ENCODE data around the gene WNT4. TPM values are rescaled to one million over a fixed set of nuclear protein-coding genes. Genes with fewer than 3 reads are reported as not detected.

The WNT4 gene
- total RNA-seq, 4 donors from 2014 or later = 1.4 to 5.0 (median 2.5) TPM

DNA sequence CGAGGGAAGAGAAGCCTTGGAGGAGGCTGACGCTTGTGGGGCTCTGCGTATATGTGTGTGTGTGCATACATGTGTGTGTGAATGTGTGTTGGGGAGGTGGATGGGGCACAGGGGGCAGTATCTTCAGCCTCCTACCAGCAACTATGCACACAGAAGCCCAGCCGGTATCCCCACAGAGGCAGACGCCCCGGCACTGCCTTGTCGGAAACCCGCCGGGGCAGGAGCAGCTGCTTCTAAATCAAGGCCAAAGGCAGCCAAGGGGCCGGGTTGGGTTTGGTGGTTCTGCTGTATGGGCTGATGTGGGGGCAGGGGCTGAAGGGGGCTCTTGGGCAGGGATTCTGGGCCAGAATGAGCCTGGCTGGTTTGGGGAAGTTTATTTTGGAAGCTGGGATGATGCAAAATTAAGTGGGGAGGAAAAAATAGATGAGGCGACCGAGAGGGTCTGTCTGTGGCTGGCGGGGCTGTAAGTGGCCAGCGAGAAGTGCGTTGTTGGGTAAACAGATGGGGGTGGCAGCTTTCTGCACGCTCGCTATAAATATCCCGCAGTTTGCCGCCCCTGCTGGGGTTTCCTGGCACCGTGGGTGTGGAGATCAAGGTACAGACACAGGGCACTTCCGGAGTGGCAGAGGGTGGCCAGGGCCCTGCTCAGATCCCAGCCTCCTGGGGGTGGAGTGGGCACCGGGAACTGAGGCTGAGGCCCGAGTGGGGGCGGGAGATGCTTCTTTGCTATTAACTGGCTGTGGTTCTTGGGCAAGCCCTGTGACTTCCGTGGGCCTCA is 11.0 kb upstream of the WNT4 start:
- no peak for TF ChIP-seq POLR2A (IDR thresholded peaks at IDR 0.05)
- TF ChIP-seq, protein P1, sequence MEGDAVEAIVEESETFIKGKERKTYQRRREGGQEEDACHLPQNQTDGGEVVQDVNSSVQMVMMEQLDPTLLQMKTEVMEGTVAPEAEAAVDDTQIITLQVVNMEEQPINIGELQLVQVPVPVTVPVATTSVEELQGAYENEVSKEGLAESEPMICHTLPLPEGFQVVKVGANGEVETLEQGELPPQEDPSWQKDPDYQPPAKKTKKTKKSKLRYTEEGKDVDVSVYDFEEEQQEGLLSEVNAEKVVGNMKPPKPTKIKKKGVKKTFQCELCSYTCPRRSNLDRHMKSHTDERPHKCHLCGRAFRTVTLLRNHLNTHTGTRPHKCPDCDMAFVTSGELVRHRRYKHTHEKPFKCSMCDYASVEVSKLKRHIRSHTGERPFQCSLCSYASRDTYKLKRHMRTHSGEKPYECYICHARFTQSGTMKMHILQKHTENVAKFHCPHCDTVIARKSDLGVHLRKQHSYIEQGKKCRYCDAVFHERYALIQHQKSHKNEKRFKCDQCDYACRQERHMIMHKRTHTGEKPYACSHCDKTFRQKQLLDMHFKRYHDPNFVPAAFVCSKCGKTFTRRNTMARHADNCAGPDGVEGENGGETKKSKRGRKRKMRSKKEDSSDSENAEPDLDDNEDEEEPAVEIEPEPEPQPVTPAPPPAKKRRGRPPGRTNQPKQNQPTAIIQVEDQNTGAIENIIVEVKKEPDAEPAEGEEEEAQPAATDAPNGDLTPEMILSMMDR (IDR thresholded peaks at IDR 0.05) = no peak
- H3K36me3 ChIP-seq = no peaks in the 10 kb centered on the region
- no peaks in the 10 kb centered on the region for H3K27me3 ChIP-seq
- H3K27ac ChIP-seq = no peak overlapping the region
- DNase-seq = no peak
- H3K4me3 ChIP-seq = no peak overlapping the region
- H3K4me1 ChIP-seq = no peaks in the 10 kb centered on the region
- no peaks in the 10 kb centered on the region for H3K9me3 ChIP-seq

DNA sequence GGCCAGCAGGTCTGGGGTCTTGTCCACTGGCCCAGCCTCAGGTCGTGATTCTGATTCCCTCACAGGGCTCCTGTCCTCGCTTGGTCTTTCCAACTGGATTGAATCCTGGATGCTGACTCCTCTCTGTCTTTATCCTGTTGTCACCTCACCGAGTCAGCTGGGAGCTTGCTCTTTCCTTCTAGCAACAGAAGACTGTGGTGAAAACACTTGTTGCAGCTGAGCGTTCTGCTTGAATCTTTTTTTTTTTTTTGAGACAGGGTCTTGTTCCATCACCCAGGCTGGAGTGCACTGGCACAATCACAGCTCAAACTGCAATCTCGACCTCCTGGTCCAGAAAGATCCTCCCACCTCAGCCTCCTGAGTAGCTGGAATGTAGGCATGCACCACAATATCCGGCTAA is 8.0 kb upstream of the WNT4 start:
- H3K4me3 ChIP-seq = no peak overlapping the region

DNA sequence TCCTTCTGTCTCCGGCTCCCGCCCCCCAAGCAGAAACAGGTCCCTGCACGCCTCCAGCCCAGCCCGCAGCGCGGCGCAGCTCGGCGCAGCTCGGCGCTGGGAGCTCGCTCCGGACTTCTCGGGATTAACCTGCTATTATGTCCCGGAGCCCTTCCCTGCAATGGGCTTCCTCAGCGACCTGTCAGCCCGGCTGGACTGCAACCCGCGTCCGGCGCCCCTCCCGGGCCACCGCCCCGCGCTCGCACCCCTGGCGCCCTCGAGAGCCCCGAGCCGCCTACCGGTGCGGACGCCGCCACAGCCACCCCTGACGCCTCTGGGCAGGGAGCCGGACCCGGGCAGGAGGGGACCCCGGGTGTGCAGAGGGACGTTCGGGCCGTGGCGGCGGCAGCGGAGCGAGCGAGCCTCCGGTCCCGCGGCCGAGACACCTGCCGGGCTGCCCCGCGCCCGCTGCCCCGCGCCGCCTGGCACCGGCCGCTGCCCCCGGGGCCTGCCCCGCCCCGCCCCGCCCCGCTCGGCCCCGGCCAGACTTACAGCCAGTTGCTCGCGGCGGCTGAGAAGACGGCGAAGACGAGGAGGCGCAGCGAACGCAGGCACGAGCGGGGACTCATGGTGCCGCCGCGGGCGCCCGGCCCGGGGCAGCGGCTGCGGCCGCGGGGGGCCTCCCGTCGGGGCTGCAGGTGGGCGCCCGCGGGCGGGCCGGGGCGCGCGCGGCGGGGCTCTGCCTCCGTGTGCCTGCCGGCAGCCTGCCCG is 407 bp downstream of the WNT4 start:
- Histone ChIP-seq H3K27me3 (no peaks in the 10 kb centered on the region), H3K27ac (peak overlapping the region in 2 of 4 donors; percentile 56 to 71)
- peak in 1 of 3 donors; percentile 62 for DNase-seq

More for the DNA sequence above, 8.0 kb upstream of the WNT4 start:
- DNase-seq = no peak
- H3K9me3 ChIP-seq = no peaks in the 10 kb centered on the region
- H3K36me3 ChIP-seq = no peaks in the 10 kb centered on the region
- H3K27me3 ChIP-seq = no peaks in the 10 kb centered on the region
- no peaks in the 10 kb centered on the region for H3K4me1 ChIP-seq
- TF ChIP-seq, protein P1 (IDR thresholded peaks at IDR 0.05) = no peak
- TF ChIP-seq POLR2A (IDR thresholded peaks at IDR 0.05) = no peak
- H3K27ac ChIP-seq = no peak overlapping the region

DNA sequence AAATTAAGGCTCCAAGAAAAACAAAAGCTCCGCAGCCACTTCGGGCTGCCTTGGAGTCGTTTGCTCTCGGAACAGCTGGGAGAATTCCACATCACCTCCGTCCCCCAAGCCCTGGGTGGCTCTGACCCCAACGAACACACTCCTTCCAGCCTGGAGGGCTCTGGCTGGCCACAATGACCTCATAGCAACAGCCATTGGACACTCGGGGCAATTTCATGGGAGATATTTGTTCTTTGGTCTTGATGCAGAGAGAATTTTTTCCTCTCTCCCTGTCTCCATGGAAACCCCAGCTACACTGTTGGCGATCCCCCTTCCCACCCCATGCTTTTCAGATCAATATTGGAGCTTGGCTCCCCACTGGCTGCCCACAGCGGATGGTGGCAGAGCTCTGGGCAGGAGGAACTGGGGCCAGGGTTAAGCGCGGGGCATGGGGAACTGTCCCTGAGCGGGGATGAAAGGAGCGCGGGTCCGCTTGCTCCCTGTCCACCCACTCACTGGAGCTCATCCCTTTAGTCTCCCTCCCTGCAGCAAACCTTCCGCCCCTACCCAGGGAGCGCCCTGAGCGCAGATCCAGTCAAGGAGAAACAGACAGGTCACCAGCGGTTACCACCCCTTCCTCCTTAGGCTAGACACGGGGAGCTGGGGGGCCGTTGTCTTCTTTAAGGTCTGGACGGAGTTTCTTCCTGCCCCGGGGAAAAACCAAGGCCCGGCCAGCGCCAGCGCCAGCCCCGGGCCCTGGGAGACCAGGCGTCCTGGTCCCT is 1.2 kb downstream of the WNT4 start:
- peak overlapping the region in 2 of 4 donors; percentile 56 to 71 for H3K27ac ChIP-seq
- TF ChIP-seq, protein P1 (IDR thresholded peaks at IDR 0.05) = no peak
- TF ChIP-seq POLR2A (IDR thresholded peaks at IDR 0.05) = no peak
- H3K4me3 ChIP-seq = peak overlapping the region; percentile 30 to 69 (median 58)
- H3K36me3 ChIP-seq = no peaks in the 10 kb centered on the region
- H3K27me3 ChIP-seq = no peaks in the 10 kb centered on the region
- DNase-seq = no peak
- H3K4me1 ChIP-seq = peaks cover 0 to 18% (median 7%) of the 10 kb centered on the region in 4 donors
- H3K9me3 ChIP-seq = no peaks in the 10 kb centered on the region

More for the DNA sequence above, 407 bp downstream of the WNT4 start:
- Histone ChIP-seq H3K36me3 (no peaks in the 10 kb centered on the region), H3K4me3 (peak overlapping the region; percentile 30 to 69 (median 58)), H3K9me3 (no peaks in the 10 kb centered on the region), H3K4me1 (peaks cover 0 to 18% (median 7%) of the 10 kb centered on the region in 4 donors)
- no peak for TF ChIP-seq POLR2A (IDR thresholded peaks at IDR 0.05)
- TF ChIP-seq, protein P1 (IDR thresholded peaks at IDR 0.05) = no peak

DNA sequence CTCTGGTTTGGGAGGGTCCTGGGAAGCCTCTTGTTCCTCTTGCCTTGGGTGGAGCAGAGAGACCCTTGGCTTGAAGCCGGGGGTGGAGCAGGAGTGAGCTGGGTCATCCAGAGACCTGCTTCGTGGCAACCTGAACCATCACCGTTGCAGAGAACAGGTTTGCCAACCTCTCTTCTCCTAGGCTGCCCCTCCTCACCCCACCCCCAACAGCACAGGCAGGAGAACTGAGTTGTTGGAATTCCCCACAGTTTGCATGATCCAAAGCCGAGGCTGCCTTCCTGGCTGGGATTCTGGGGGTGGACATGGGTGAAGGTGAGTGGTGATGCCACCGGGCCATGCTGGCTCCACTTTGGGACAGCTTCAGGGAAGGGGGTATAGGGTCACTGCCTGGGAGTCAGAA is 2.2 kb downstream of the WNT4 start:
- Histone ChIP-seq H3K9me3 (no peaks in the 10 kb centered on the region), H3K27ac (no peak overlapping the region), H3K27me3 (no peaks in the 10 kb centered on the region), H3K4me3 (no peak overlapping the region), H3K4me1 (peaks cover 0 to 18% (median 7%) of the 10 kb centered on the region in 4 donors), H3K36me3 (no peaks in the 10 kb centered on the region)
- DNase-seq = no peak
- no peak for TF ChIP-seq POLR2A (IDR thresholded peaks at IDR 0.05)
- TF ChIP-seq, protein P1 (IDR thresholded peaks at IDR 0.05) = no peak

Data from Peyer's patch (tissue), 4 donors.